Body of pancreas (tissue), 4 donors: ENCODE data around the gene PKP4.

Source experiments
- POLR2A ChIP-seq, 3 donors: fragments of 450-650 bp; IDR thresholded peaks; one replicate each; pipeline ENCODE4 v1.6.1; 2016; ENCODE audit warnings: antibody characterized with exemption in 3 of 3, mild to moderate bottlenecking in 2 of 3
- TF ChIP-seq, protein P1 (sequence below), 7 experiments: fragments of 450-650 bp in 4 of 7; fragments of 200-600 bp in 3 of 7; sonication (generic) in 3 of 7; IDR thresholded peaks; one replicate each; pipeline ENCODE4 v1.5.1; 2016 to 2019; ENCODE audit warnings: antibody characterized with exemption in 7 of 7

DNA sequence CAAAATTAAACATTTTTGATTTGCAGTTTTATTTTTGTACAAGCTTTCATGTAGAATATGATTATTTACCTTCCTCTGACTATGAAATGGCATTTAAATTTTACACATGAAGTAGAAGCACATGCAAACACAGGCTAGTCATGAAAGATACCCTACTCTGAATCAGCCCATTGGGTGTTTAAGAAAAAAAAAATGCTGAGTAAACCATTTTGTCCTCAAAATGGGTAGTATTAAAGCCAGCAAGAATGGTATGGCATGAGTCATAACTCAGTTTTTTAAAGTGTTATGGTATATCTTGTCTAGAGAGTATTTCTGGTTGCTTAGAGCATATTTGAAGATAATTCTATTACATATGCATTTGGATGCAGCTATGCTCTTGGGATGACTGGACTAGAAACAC lies 55.0 kb downstream of the PKP4 start:
- TF ChIP-seq, protein P1, sequence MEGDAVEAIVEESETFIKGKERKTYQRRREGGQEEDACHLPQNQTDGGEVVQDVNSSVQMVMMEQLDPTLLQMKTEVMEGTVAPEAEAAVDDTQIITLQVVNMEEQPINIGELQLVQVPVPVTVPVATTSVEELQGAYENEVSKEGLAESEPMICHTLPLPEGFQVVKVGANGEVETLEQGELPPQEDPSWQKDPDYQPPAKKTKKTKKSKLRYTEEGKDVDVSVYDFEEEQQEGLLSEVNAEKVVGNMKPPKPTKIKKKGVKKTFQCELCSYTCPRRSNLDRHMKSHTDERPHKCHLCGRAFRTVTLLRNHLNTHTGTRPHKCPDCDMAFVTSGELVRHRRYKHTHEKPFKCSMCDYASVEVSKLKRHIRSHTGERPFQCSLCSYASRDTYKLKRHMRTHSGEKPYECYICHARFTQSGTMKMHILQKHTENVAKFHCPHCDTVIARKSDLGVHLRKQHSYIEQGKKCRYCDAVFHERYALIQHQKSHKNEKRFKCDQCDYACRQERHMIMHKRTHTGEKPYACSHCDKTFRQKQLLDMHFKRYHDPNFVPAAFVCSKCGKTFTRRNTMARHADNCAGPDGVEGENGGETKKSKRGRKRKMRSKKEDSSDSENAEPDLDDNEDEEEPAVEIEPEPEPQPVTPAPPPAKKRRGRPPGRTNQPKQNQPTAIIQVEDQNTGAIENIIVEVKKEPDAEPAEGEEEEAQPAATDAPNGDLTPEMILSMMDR (IDR thresholded peaks at IDR 0.05): no peak
- no peak for TF ChIP-seq POLR2A (IDR thresholded peaks at IDR 0.05)
